AG08395 (cell line): Measurements from ENCODE around the gene PLEKHH1.

Source experiments
- DNase-seq: peaks from one replicate; pipeline ENCODE4 v3.0.0; 2012; ENCODE audit warnings: mixed read lengths, low spot score

The PLEKHH1 gene

GRCh38 chr14:67630186-67630585, 97.1 kb downstream of the PLEKHH1 start:
- DNase-seq = no peak

- no peak for DNase-seq
These were observed 97.8 kb downstream of the PLEKHH1 start for GRCh38 chr14:67630938-67631337.

DNA sequence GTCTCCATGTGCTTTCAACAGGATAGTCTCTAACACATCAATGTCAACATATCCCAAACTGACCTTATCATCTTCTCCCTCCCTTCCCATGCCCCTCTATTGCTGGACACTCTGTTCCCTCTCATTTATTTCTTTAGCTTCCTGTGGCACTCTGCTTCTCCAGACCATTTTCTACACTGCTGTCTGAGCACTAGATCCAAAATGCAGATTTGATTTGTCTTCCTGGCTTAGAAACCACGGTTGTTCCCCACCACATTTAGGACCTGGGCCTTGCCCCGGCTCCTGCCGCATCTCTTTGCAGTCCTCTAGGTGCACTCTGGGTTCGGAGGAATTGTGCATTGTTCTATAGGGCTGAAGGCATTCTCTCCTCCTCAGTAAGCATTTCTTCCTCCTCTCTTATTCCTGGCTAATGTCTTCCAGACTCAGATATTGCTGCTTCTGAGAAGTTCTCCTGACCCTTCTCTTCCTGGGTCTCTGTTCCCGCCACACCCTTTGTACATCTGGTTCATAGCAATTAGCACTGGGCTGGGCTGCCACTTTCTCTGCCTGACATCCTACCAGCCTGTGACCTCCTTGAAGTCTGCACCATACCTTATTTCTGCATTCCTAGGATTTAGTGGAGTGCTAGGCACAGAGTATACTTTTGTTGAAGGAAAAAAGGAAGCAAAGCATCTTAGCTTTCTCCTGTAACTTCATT, 100.5 kb downstream of the PLEKHH1 start:
- DNase-seq = no peak

DNA sequence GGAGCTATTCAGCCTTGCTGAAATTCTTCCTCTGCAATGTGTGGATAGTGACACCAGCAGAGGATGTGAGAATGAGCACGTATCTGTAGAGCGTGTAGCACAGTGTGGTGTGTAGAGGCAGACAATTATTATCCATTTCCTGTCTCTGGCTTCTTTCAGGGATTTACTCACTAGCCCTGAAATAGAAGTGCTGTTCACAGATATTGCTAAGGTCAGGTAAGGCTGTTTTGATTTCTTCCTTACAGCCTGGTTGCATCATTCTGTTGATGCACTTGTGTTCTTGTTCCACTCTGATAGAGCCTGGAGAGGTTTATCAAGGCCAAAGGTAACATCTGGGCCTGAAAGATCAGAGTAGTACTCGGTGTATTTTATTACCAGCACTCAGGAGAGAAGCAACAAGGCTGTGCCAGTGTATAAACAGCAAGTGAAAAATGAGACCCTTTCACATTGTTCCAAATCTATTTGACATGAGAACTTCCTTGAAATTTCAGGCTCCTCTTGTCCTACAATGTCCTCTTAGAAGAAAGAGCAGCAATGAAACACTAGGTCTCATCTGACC, 103.3 kb downstream of the PLEKHH1 start:
- no peak for DNase-seq

GRCh38 chr14:67638642-67639041, 105.6 kb downstream of the PLEKHH1 start:
- DNase-seq = no peak
